HCT116 (cell line): ENCODE data around the gene ACTL7B. TPM values are rescaled to one million over a fixed set of nuclear protein-coding genes. Genes with fewer than 3 reads are reported as not detected.

Experiments
- ATAC-seq: fragments of 200-7000 bp; cut with Tn5 transposase; 2 replicates; pipeline ENCODE4 v1.9.1; 2020; ENCODE audit warnings: mild to moderate bottlenecking, moderate library complexity
- BruUV-seq: library from RNA; stranded (reverse); fragments of 400-500 nt; replicated peaks from 2 replicates; lab custom pipeline; 2021; lab: Mats Ljungman, UMichigan
- CTCF ChIA-PET: fragments of 300-600 bp; sonication (Branson Sonifier 250); formaldehyde crosslinking; loops from one replicate; lab custom pipeline; 2021; ENCODE audit warnings: antibody characterized with exemption; lab: Charles Lee
- POLR2A ChIA-PET: fragments of 300-600, 350-600 bp; sonication (Branson Sonifier 250); formaldehyde crosslinking; loops from one replicate; lab custom pipeline; 2021; ENCODE audit warnings: antibody characterized with exemption; lab: Charles Lee
- RAD21 ChIA-PET, 2 experiments: fragments of 300-600 bp; sonication (Branson Sonifier 250); formaldehyde crosslinking; loops; one replicate each; lab custom pipeline; 2023; ENCODE audit warnings: low total read pairs in 2 of 2; ENCODE audit not compliant: uncharacterized antibody in 2 of 2, unreplicated experiment in 2 of 2, low non-redundant PET in 1 of 2; lab: Charles Lee
- DNase-seq: peaks from one replicate; pipeline ENCODE4 v3.0.0-alpha.2; 2010; ENCODE audit warnings: low read depth, low spot score
- H2AFZ ChIP-seq: fragments of 200-600 bp; shearing (Covaris generic), sonication (generic); 2 replicates; pipeline ENCODE4 v1.6.1; 2017; ENCODE audit warnings: low read depth, mixed run types, mixed read lengths, antibody characterized with exemption, low read length; ENCODE audit not compliant: poor library complexity, severe bottlenecking
- H3K27ac ChIP-seq: 2 replicates; pipeline ENCODE4 v1.5.1; 2012; ENCODE audit warnings: low read depth, low read length
- H3K27me3 ChIP-seq: fragments of 200-600 bp; sonication (generic); 2 replicates; pipeline ENCODE4 v1.6.1; 2016; ENCODE audit warnings: mixed run types, low read length, mixed read lengths; ENCODE audit not compliant: insufficient read depth
- H3K36me3 ChIP-seq, 2 experiments: fragments of 200-500 bp in 1 of 2; fragments of 200-600 bp in 1 of 2; sonication (Bioruptor generic) in 1 of 2; sonication (generic) in 1 of 2; 2 replicates each; pipeline versions ENCODE4 v1.5.1 to v1.6.1; 2014 to 2016; ENCODE audit warnings: low read length in 2 of 2, inconsistent platforms in 1 of 2, mixed read lengths in 1 of 2, mixed run types in 1 of 2; ENCODE audit not compliant: insufficient read depth in 2 of 2, control insufficient read depth in 1 of 2
- H3K4me1 ChIP-seq, 2 experiments: fragments of 200-600 bp in 1 of 2; sonication (generic) in 1 of 2; 2 replicates each; pipeline versions ENCODE4 v1.5.1 to v1.6.1; 2012 to 2017; ENCODE audit warnings: low read length in 2 of 2, inconsistent platforms in 1 of 2, mild to moderate bottlenecking in 1 of 2, mixed read lengths in 1 of 2, mixed run types in 1 of 2, moderate library complexity in 1 of 2; ENCODE audit not compliant: insufficient read depth in 2 of 2, control insufficient read depth in 1 of 2
- H3K4me2 ChIP-seq: fragments of 200-600 bp; sonication (generic); 2 replicates; pipeline ENCODE4 v1.6.1; 2017; ENCODE audit warnings: mixed run types, low read length, mixed read lengths
- H3K4me3 ChIP-seq, 2 experiments: fragments of 200-600 bp in 1 of 2; sonication (generic) in 1 of 2; replicated peaks in 1 of 2; 2 replicates each; pipeline ENCODE4 v1.5.1; 2011 to 2016; ENCODE audit warnings: low read length in 2 of 2, control low read depth in 1 of 2, low read depth in 1 of 2, mild to moderate bottlenecking in 1 of 2, mixed read lengths in 1 of 2, mixed run types in 1 of 2
- H3K79me2 ChIP-seq: fragments of 200-600 bp; sonication (generic); 2 replicates; pipeline ENCODE4 v1.6.1; 2017; ENCODE audit warnings: mild to moderate bottlenecking, mixed run types, low read length, moderate library complexity, mixed read lengths; ENCODE audit not compliant: insufficient read depth
- H3K9ac ChIP-seq: fragments of 200-600 bp; sonication (generic); 2 replicates; pipeline ENCODE4 v1.6.1; 2016; ENCODE audit warnings: low read length, mixed read lengths
- H3K9me2 ChIP-seq: fragments of 200-600 bp; sonication (generic), shearing (Covaris generic); 2 replicates; pipeline ENCODE4 v1.6.1; 2017; ENCODE audit warnings: mixed run types, mild to moderate bottlenecking, moderate library complexity; ENCODE audit not compliant: insufficient read depth
- H3K9me3 ChIP-seq, 2 experiments: fragments of 200-500 bp in 1 of 2; fragments of 200-600 bp in 1 of 2; sonication (Bioruptor generic) in 1 of 2; sonication (generic) in 1 of 2; 2 replicates each; pipeline ENCODE4 v1.6.1; 2014 to 2017; ENCODE audit warnings: low read length in 2 of 2, mixed read lengths in 2 of 2, inconsistent platforms in 1 of 2, low read depth in 1 of 2, mild to moderate bottlenecking in 1 of 2, mixed run types in 1 of 2, moderate library complexity in 1 of 2; ENCODE audit not compliant: control insufficient read depth in 1 of 2, insufficient read depth in 1 of 2
- H4K20me1 ChIP-seq: fragments of 200-600 bp; sonication (generic), shearing (Covaris generic); 2 replicates; pipeline ENCODE4 v1.6.1; 2017; ENCODE audit warnings: mixed run types, mild to moderate bottlenecking, moderate library complexity; ENCODE audit not compliant: insufficient read depth
- CBX3 ChIP-seq: IDR thresholded peaks from 2 replicates; pipeline ENCODE4 v1.6.1; 2012; ENCODE audit warnings: low read depth
- CEBPB ChIP-seq: IDR thresholded peaks from 2 replicates; pipeline ENCODE4 v1.6.1; 2012; ENCODE audit warnings: low read depth
- CTCF ChIP-seq, 3 experiments: fragments of 200-600 bp in 1 of 3; sonication (generic) in 1 of 3; IDR thresholded peaks in 2 of 3; conservative IDR thresholded peaks in 1 of 3; 2 replicates each; pipeline ENCODE4 v1.5.1; 2012 to 2017; ENCODE audit warnings: low read depth in 2 of 3, low read length in 2 of 3, antibody characterized with exemption in 1 of 3, borderline replicate concordance in 1 of 3, control low read depth in 1 of 3, mild to moderate bottlenecking in 1 of 3, mixed read lengths in 1 of 3, mixed run types in 1 of 3, moderate library complexity in 1 of 3; ENCODE audit not compliant: insufficient read depth in 1 of 3
- ELF1 ChIP-seq: IDR thresholded peaks from 2 replicates; pipeline ENCODE4 v1.6.1; 2012; ENCODE audit warnings: low read depth, borderline replicate concordance
- EZH2phosphoT487 ChIP-seq: fragments of 200-600 bp; IDR thresholded peaks from 2 replicates; pipeline ENCODE4 v1.6.1; 2018; ENCODE audit warnings: antibody characterized with exemption, borderline replicate concordance
- FOSL1 ChIP-seq: IDR thresholded peaks from 2 replicates; pipeline ENCODE4 v1.6.1; 2012; ENCODE audit warnings: low read depth
- JUND ChIP-seq: IDR thresholded peaks from 2 replicates; pipeline ENCODE4 v1.6.1; 2012
- MAX ChIP-seq: IDR thresholded peaks from 2 replicates; pipeline ENCODE4 v1.6.1; 2012
- POLR2AphosphoS5 ChIP-seq: IDR thresholded peaks from 2 replicates; pipeline ENCODE4 v1.6.1; 2011; ENCODE audit warnings: mild to moderate bottlenecking, low read depth, low read length, moderate library complexity
- RAD21 ChIP-seq: IDR thresholded peaks from 2 replicates; pipeline ENCODE4 v1.6.1; 2012; ENCODE audit warnings: low read depth, mild to moderate bottlenecking
- REST ChIP-seq: IDR thresholded peaks from 2 replicates; pipeline ENCODE4 v1.6.1; 2012; ENCODE audit warnings: low read depth
- SIN3A ChIP-seq: IDR thresholded peaks from 2 replicates; pipeline ENCODE4 v1.6.1; 2012; ENCODE audit warnings: low read depth
- SP1 ChIP-seq: IDR thresholded peaks from 2 replicates; pipeline ENCODE4 v1.6.1; 2012; ENCODE audit warnings: low read depth
- SRF ChIP-seq: IDR thresholded peaks from 2 replicates; pipeline ENCODE4 v1.6.1; 2012; ENCODE audit warnings: low read depth
- TCF7L2 ChIP-seq: IDR thresholded peaks from 2 replicates; pipeline ENCODE4 v1.7.0; 2011; ENCODE audit warnings: borderline replicate concordance, inconsistent platforms; ENCODE audit not compliant: insufficient read depth, insufficient read length; ENCODE audit errors: extremely low read depth
- ZBTB33 ChIP-seq: IDR thresholded peaks from 2 replicates; pipeline ENCODE4 v1.6.1; 2011; ENCODE audit warnings: mild to moderate bottlenecking, low read length, moderate library complexity; ENCODE audit not compliant: insufficient replicate concordance; ENCODE audit errors: extremely low read depth
- intact Hi-C: fragments of 100-400 bp; cut with micrococcal nuclease; formaldehyde crosslinking; loops from 2 replicates; pipeline ENCODE4 v1.10.0; 2022
- total RNA-seq: library from RNA; stranded (reverse); gene quantifications from one replicate; pipeline ENCODE4 v1.2.1, GENCODE V29; 2021; ENCODE audit not compliant: unreplicated experiment
- TF ChIP-seq, protein P1 (sequence below): IDR thresholded peaks from 2 replicates; pipeline ENCODE4 v1.6.1; 2012

Gene ACTL7B
- total RNA-seq, 1 experiment from 2014 or later = not detected

DNA sequence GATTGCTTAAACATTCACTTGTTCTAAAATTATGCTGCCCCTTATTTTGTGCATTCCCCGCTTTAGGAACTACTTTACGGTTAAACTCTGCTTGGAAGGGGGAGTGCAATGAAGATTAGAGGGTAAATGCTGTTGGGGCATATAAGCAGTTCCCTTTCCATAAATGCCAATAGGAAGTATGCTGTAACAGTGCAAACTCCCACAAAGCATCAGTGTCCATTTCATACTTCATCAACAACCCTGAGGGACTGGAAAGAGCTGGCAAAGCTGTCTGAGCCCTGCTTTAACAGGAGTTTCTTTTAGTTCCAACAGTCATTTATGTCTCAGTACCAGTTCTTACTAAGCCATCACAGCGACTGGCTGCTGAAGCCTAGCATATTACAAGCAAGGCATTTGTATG lies 8.1 kb upstream of the ACTL7B start:
- Histone ChIP-seq H2AFZ (no peak overlapping the region), H3K9ac (no peak overlapping the region), H3K9me3 (no peaks in the 10 kb centered on the region), H4K20me1 (no peaks in the 10 kb centered on the region), H3K4me1 (peaks cover 0 to 17% of the 10 kb centered on the region in 2 experiments; a peak in 2 of 4 replicates), H3K36me3 (no peaks in the 10 kb centered on the region), H3K79me2 (no peaks in the 10 kb centered on the region), H3K9me2 (no peaks in the 10 kb centered on the region), H3K27me3 (no peaks in the 10 kb centered on the region), H3K4me3 (no peak overlapping the region), H3K4me2 (no peak overlapping the region), H3K27ac (no peak overlapping the region)
- no TSS peak for BruUV-seq
- RAD21 ChIA-PET = no interaction called here
- TF ChIP-seq TCF7L2 = no peak
- no peak for TF ChIP-seq SIN3A
- no peak for TF ChIP-seq POLR2AphosphoS5
- TF ChIP-seq ELF1 = no peak
- TF ChIP-seq SP1 = no peak
- TF ChIP-seq FOSL1 = no peak
- TF ChIP-seq JUND = no peak
- TF ChIP-seq, protein P1, sequence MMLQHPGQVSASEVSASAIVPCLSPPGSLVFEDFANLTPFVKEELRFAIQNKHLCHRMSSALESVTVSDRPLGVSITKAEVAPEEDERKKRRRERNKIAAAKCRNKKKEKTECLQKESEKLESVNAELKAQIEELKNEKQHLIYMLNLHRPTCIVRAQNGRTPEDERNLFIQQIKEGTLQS = no peak
- no peak for TF ChIP-seq MAX
- no peak for TF ChIP-seq ZBTB33
- TF ChIP-seq SRF = no peak
- TF ChIP-seq CBX3 = no peak
- no peak for TF ChIP-seq EZH2phosphoT487
- TF ChIP-seq RAD21 = no peak
- TF ChIP-seq CEBPB = no peak
- no peak for TF ChIP-seq REST
- TF ChIP-seq CTCF (IDR thresholded peaks at IDR 0.05 in 2 of 3, conservative IDR thresholded peaks at IDR 0.05 in 1 of 3; ENCODE audit: borderline replicate concordance in 1 of 3, insufficient read depth in 1 of 3, low read depth in 2 of 3, low read length in 2 of 3) = no peak
- CTCF ChIA-PET = interaction anchor here (0.8 kb wide), 1 partner anchor 90 kb away, joined by 3 read pairs; no protein-coding TSS in a partner anchor
- intact Hi-C loops = no loop called here
- ATAC-seq = no peak
- DNase-seq = no peak
- POLR2A ChIA-PET = no interaction called here
